ENCODE measurements around the gene KTI12.

KTI12 gene

DNA sequence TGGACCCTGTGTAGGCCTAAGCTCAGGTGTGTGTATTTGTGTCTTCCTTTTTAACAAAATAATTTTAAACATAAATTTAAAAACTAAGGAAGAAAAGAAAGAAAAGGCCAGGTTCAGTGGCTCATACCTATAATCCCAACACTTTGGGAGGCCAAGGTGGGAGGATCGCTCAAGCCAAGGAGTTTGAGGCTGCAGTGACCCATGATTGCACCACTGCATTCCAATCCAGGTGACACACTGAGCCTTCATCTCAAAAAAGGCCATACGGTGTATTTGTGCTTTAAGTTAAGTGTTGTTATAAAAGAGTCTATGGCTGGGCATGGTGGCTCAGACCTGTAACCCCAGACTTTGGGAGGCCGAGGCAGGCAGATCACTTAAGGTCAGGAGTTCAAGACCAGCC, 51.4 kb downstream of the KTI12 start:
- no peak for DNase-seq (ENCODE audit: low read depth)
